ENCODE data around the gene RTL10.

The RTL10 gene

GRCh38 chr22:19842393-19843106, 12.1 kb downstream of the RTL10 start:
- Histone ChIP-seq H3K79me2 (ENCODE audit: insufficient read depth, low read length) (no peaks in the 10 kb centered on the region), H4K20me1 (ENCODE audit: low read depth, low read length) (no peaks in the 10 kb centered on the region), H3K9me3 (ENCODE audit: insufficient read depth, low read length) (no peaks in the 10 kb centered on the region), H3K9me2 (replicated peaks; ENCODE audit: insufficient read depth, low read length) (no peaks in the 10 kb centered on the region), H3K27me3 (ENCODE audit: low read length) (no peaks in the 10 kb centered on the region), H3K4me3 (ENCODE audit: insufficient read depth, low read length, poor library complexity, severe bottlenecking) (no peak overlapping the region), H3K9ac (ENCODE audit: low read length) (no peak overlapping the region), H3F3A (ENCODE audit: insufficient read depth) (no peaks in the 10 kb centered on the region), H3K36me3 (ENCODE audit: low read length) (no peaks in the 10 kb centered on the region), H3K4me2 (ENCODE audit: low read depth, low read length, poor library complexity, severe bottlenecking) (no peak overlapping the region), H3K27ac (ENCODE audit: low read depth, low read length) (no peak overlapping the region), H2AFZ (ENCODE audit: low read depth, low read length, severe bottlenecking) (no peak overlapping the region)
- TF ChIP-seq CTCF (IDR thresholded peaks at IDR 0.05; ENCODE audit: insufficient read depth, low read length, poor library complexity, severe bottlenecking) (no peak), EZH2phosphoT487 (conservative IDR thresholded peaks at IDR 0.05; ENCODE audit: low read length) (no peak)

GRCh38 chr22:19841641-19842392, 12.9 kb downstream of the RTL10 start:
- no peak overlapping the region for H3K4me2 ChIP-seq (ENCODE audit: low read depth, low read length, poor library complexity, severe bottlenecking)
- no peak for TF ChIP-seq CTCF (IDR thresholded peaks at IDR 0.05; ENCODE audit: insufficient read depth, low read length, poor library complexity, severe bottlenecking)
- no peak overlapping the region for H3K27ac ChIP-seq (ENCODE audit: low read depth, low read length)
- no peak overlapping the region for H3K4me3 ChIP-seq (ENCODE audit: insufficient read depth, low read length, poor library complexity, severe bottlenecking)
- H4K20me1 ChIP-seq (ENCODE audit: low read depth, low read length): no peaks in the 10 kb centered on the region
- H3K36me3 ChIP-seq (ENCODE audit: low read length): no peaks in the 10 kb centered on the region
- H3K9ac ChIP-seq (ENCODE audit: low read length): no peak overlapping the region
- H2AFZ ChIP-seq (ENCODE audit: low read depth, low read length, severe bottlenecking): no peak overlapping the region
- no peaks in the 10 kb centered on the region for H3K9me3 ChIP-seq (ENCODE audit: insufficient read depth, low read length)
- no peaks in the 10 kb centered on the region for H3K9me2 ChIP-seq (replicated peaks; ENCODE audit: insufficient read depth, low read length)
- no peaks in the 10 kb centered on the region for H3K79me2 ChIP-seq (ENCODE audit: insufficient read depth, low read length)
- no peaks in the 10 kb centered on the region for H3F3A ChIP-seq (ENCODE audit: insufficient read depth)
- H3K27me3 ChIP-seq (ENCODE audit: low read length): no peaks in the 10 kb centered on the region

GRCh38 chr22:19840955-19841640, 13.6 kb downstream of the RTL10 start:
- H4K20me1 ChIP-seq (ENCODE audit: low read depth, low read length): no peaks in the 10 kb centered on the region
- no peaks in the 10 kb centered on the region for H3K9me3 ChIP-seq (ENCODE audit: insufficient read depth, low read length)
- no peaks in the 10 kb centered on the region for H3K79me2 ChIP-seq (ENCODE audit: insufficient read depth, low read length)
- H3K36me3 ChIP-seq (ENCODE audit: low read length): no peaks in the 10 kb centered on the region
- H3K27ac ChIP-seq (ENCODE audit: low read depth, low read length): no peak overlapping the region
- H3K4me3 ChIP-seq (ENCODE audit: insufficient read depth, low read length, poor library complexity, severe bottlenecking): no peak overlapping the region
- no peak overlapping the region for H3K4me2 ChIP-seq (ENCODE audit: low read depth, low read length, poor library complexity, severe bottlenecking)
- H3K9me2 ChIP-seq (replicated peaks; ENCODE audit: insufficient read depth, low read length): no peaks in the 10 kb centered on the region
- no peaks in the 10 kb centered on the region for H3F3A ChIP-seq (ENCODE audit: insufficient read depth)
- H3K27me3 ChIP-seq (ENCODE audit: low read length): no peaks in the 10 kb centered on the region
- TF ChIP-seq EZH2phosphoT487 (conservative IDR thresholded peaks at IDR 0.05; ENCODE audit: low read length) (no peak), CTCF (IDR thresholded peaks at IDR 0.05; ENCODE audit: insufficient read depth, low read length, poor library complexity, severe bottlenecking) (no peak)
- H2AFZ ChIP-seq (ENCODE audit: low read depth, low read length, severe bottlenecking): no peak overlapping the region
- no peak overlapping the region for H3K9ac ChIP-seq (ENCODE audit: low read length)
